Bronchial epithelial cell (primary cell): ENCODE data around the gene NDNF. TPM values are rescaled to one million over a fixed set of nuclear protein-coding genes. Genes with fewer than 3 reads are reported as not detected.

Source experiments
- DNase-seq: peaks from one replicate; pipeline ENCODE4 v3.0.0-alpha.2; 2010; ENCODE audit warnings: low read depth
- FAIRE-seq: peaks from 2 replicates; lab custom pipeline; 2011; peaks lifted over from hg19 to GRCh38; lab: Jason Lieb, UNC
- H3K27me3 ChIP-seq: 2 replicates; pipeline ENCODE4 v1.5.1; 2011; ENCODE audit warnings: low read length; ENCODE audit not compliant: control insufficient read depth, insufficient read depth
- H3K36me3 ChIP-seq: 2 replicates; pipeline ENCODE4 v1.5.1; 2011; ENCODE audit warnings: low read length; ENCODE audit not compliant: control insufficient read depth, insufficient read depth
- H3K4me3 ChIP-seq: 2 replicates; pipeline ENCODE4 v1.5.1; 2011; ENCODE audit warnings: mild to moderate bottlenecking, low read depth, low read length, control low read depth
- CTCF ChIP-seq: IDR thresholded peaks from 2 replicates; pipeline ENCODE4 v1.5.1; 2011; ENCODE audit warnings: mild to moderate bottlenecking, moderate library complexity, low read length, control low read depth, inconsistent platforms; ENCODE audit not compliant: insufficient read depth, severe bottlenecking
- total RNA-seq: library from RNA; depleted of rRNA; stranded (reverse); fragments of >200 nt; gene quantifications from 2 replicates; pipeline ENCODE4 v1.2.1, GENCODE V29; 2014

NDNF gene
- total RNA-seq, 1 donor from 2014 or later, result not detected

- no peak for TF ChIP-seq CTCF
- no peak for FAIRE-seq
- no peak overlapping the region for H3K4me3 ChIP-seq
Observed at GRCh38 chr4:121094297-121094966, 22.1 kb upstream of the NDNF start.

GRCh38 chr4:121093261-121093660 lies 20.9 kb upstream of the NDNF start:
- Histone ChIP-seq H3K36me3 (no peaks in the 10 kb centered on the region), H3K27me3 (no peaks in the 10 kb centered on the region), H3K4me3 (no peak overlapping the region)
- TF ChIP-seq CTCF, result no peak
- FAIRE-seq (no peak), DNase-seq (no peak)

More at GRCh38 chr4:121094297-121094966, 22.1 kb upstream of the NDNF start:
- H3K36me3 ChIP-seq, result no peaks in the 10 kb centered on the region
- H3K27me3 ChIP-seq, result no peaks in the 10 kb centered on the region
- no peak for DNase-seq

- DNase-seq (no peak), FAIRE-seq (no peak)
- no peaks in the 10 kb centered on the region for H3K36me3 ChIP-seq
- TF ChIP-seq CTCF, result no peak
- H3K4me3 ChIP-seq, result no peak overlapping the region
- H3K27me3 ChIP-seq, result no peaks in the 10 kb centered on the region
Observed at GRCh38 chr4:121091941-121092340, 19.6 kb upstream of the NDNF start.

- Histone ChIP-seq H3K36me3 (no peaks in the 10 kb centered on the region), H3K27me3 (no peaks in the 10 kb centered on the region), H3K4me3 (no peak overlapping the region)
- no peak for TF ChIP-seq CTCF
- DNase-seq (no peak), FAIRE-seq (no peak)
Observed at GRCh38 chr4:121088867-121089266, 16.5 kb upstream of the NDNF start.

GRCh38 chr4:121079376-121079775 lies 7.0 kb upstream of the NDNF start:
- peaks cover 6% of the 10 kb centered on the region for H3K27me3 ChIP-seq
- no peak overlapping the region for H3K4me3 ChIP-seq
- no peak for TF ChIP-seq CTCF
- H3K36me3 ChIP-seq, result no peaks in the 10 kb centered on the region
- DNase-seq (no peak), FAIRE-seq (no peak)

- FAIRE-seq (no peak), DNase-seq (peak; percentile 59)
- no peak for TF ChIP-seq CTCF
- Histone ChIP-seq H3K36me3 (no peaks in the 10 kb centered on the region), H3K4me3 (no peak overlapping the region), H3K27me3 (peaks cover 12% of the 10 kb centered on the region)
Observed at GRCh38 chr4:121077496-121077895, 5.2 kb upstream of the NDNF start.
